Epithelial cell of esophagus (primary cell): ENCODE data around the gene SYT12.

Experiments
- DNase-seq: peaks from one replicate; pipeline ENCODE4 v3.0.0; 2010; ENCODE audit warnings: low read depth
- H3K4me3 ChIP-seq: 2 replicates; pipeline ENCODE4 v1.5.1; 2011; ENCODE audit warnings: mild to moderate bottlenecking, low read length, control low read depth
- CTCF ChIP-seq: IDR thresholded peaks from 2 replicates; pipeline ENCODE4 v1.5.1; 2011; ENCODE audit warnings: low read depth, mild to moderate bottlenecking, low read length, control low read depth, inconsistent platforms; ENCODE audit not compliant: insufficient read depth; ENCODE audit errors: missing control alignments

SYT12 gene

DNA sequence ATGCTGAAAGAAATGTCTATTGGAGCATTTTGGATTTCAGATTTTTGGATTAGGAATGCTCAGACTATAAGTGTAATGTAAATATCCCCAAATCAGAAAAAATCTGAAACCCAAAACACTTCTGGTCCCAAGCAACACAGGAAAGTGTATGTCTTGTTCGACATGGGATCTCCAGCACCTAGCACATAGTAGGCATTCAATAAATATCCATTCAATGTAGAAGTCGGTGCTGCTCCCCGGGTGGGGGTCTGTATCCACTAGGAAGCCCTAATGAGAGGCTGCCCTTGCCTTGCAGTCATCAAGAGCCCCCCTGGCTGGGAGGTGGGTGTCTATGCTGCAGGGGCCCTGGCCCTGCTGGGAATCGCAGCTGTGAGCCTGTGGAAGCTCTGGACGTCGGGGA, 11.4 kb downstream of the SYT12 start:
- no peak for TF ChIP-seq CTCF
- no peak for DNase-seq
- H3K4me3 ChIP-seq = no peak overlapping the region

GRCh38 chr11:67040147-67040546, 17.2 kb downstream of the SYT12 start:
- H3K4me3 ChIP-seq = no peak overlapping the region
- no peak for TF ChIP-seq CTCF
- no peak for DNase-seq

DNA sequence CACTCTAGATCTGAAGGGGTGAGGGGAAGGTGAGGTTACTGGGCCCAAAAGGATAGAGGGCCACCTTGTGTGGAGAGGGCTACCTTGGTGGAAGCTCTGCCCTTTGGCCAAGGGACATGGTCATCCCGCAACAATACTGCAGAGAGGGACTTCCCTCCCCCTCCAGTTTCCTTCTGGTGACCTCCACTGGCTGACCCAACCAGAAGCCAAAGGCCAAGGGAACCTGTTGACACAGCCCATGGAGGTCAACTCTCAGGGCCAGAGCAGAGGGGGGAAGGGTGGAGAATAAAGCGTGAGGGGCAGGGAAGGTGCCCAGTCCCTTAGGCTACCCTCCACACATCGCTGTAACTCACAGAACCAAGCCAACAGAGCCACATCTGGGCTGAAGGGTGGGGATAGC, 18.7 kb downstream of the SYT12 start:
- DNase-seq = no peak
- no peak for TF ChIP-seq CTCF
- H3K4me3 ChIP-seq = no peak overlapping the region

DNA sequence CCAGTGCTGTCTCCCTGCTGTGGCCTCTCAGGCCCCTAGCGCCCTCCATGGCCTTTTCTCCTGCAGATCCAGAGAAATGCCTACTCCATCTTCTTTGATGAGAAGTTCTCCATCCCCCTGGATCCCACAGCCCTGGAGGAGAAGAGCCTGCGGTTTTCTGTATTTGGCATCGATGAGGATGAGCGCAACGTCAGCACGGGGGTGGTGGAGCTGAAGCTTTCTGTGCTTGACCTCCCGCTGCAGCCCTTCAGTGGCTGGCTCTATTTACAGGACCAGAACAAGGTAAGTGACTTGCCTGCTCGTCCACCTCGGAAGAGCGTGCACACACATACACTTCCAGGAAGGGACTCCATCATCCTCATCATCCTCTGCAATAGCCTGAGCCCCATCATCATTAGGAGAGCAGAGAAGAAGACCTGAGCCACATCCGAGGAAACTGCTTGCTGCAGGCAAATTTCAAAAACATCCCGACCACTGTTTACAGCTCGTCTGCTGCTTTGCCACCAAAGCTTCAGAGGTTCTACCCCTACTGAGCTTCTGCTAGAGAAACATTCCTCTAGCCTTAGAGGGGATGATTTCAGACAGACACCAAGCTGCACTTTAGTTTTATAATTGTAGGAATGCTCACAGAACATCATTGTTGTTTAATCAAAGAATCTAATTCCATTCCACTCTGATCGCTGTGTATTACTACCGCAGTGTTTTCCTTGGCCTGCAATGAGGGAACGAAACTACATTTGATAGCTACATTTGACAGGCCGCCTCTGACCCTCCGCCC, 20.8 kb downstream of the SYT12 start:
- DNase-seq = no peak
- TF ChIP-seq CTCF = no peak
- no peak overlapping the region for H3K4me3 ChIP-seq

- TF ChIP-seq CTCF = no peak
- H3K4me3 ChIP-seq = no peak overlapping the region
- no peak for DNase-seq
Measured at GRCh38 chr11:67044496-67044895, 21.6 kb downstream of the SYT12 start.

- peak; percentile 94 for DNase-seq
- no peak overlapping the region for H3K4me3 ChIP-seq
- no peak for TF ChIP-seq CTCF
Measured at GRCh38 chr11:67045314-67045713, 22.4 kb downstream of the SYT12 start.
